HEK293 (cell line): ENCODE results near the gene PIGW.

ENCODE experiments used
- CTCF ChIA-PET: fragments of 350-600 bp; formaldehyde crosslinking; extraction: SDS; loops from one replicate; lab custom pipeline; 2021; ENCODE audit warnings: antibody characterized with exemption; lab: Yijun Ruan, JAX
- POLR2A ChIA-PET: fragments of 300-600 bp; formaldehyde crosslinking; extraction: SDS; loops from one replicate; lab custom pipeline; 2020; ENCODE audit warnings: antibody characterized with exemption, inconsistent platforms; lab: Yijun Ruan, JAX
- H3K27ac ChIP-seq: fragments of 200-500 bp; sonication (Bioruptor generic); 2 replicates; pipeline ENCODE4 v1.5.1; 2014; ENCODE audit warnings: low read depth, low read length, control low read depth, inconsistent platforms; ENCODE audit errors: extremely low read depth
- H3K36me3 ChIP-seq, 2 experiments: fragments of 200-500 bp in 1 of 2; sonication (Bioruptor generic) in 1 of 2; 1 replicate in 1 of 2; 2 replicates in 1 of 2; pipeline ENCODE4 v1.5.1; 2014 to 2017; ENCODE audit warnings: inconsistent platforms in 2 of 2, low read length in 2 of 2; ENCODE audit not compliant: control insufficient read depth in 2 of 2, insufficient read depth in 1 of 2
- H3K4me1 ChIP-seq: fragments of 200-500 bp; sonication (Bioruptor generic); 2 replicates; pipeline ENCODE4 v1.5.1; 2014; ENCODE audit warnings: mild to moderate bottlenecking, low read length, inconsistent platforms; ENCODE audit not compliant: control insufficient read depth, insufficient read depth
- H3K4me3 ChIP-seq: 2 replicates; pipeline ENCODE4 v1.5.1; 2011; ENCODE audit warnings: low read depth, mild to moderate bottlenecking, control low read depth, low read length, moderate library complexity
- H3K9me3 ChIP-seq: fragments of 200-500 bp; sonication (Bioruptor generic); 2 replicates; pipeline ENCODE4 v1.5.1; 2014; ENCODE audit warnings: low read depth, low read length, inconsistent platforms; ENCODE audit not compliant: control insufficient read depth, insufficient read depth
- GLI4 ChIP-seq: fragments of 450-650 bp; formaldehyde crosslinking; IDR thresholded peaks from 2 replicates; pipeline ENCODE4 v1.5.1; 2016; ENCODE audit warnings: missing biosample characterization, missing genetic modification characterization
- GLIS2 ChIP-seq: fragments of 450-650 bp; formaldehyde crosslinking; IDR thresholded peaks from 2 replicates; pipeline ENCODE4 v1.5.1; 2016; ENCODE audit warnings: missing biosample characterization, missing genetic modification characterization
- REPIN1 ChIP-seq: fragments of 450-650 bp; formaldehyde crosslinking; IDR thresholded peaks from 2 replicates; pipeline ENCODE4 v1.5.1; 2017; ENCODE audit warnings: missing biosample characterization, missing genetic modification characterization, low read depth
- SCRT1 ChIP-seq: fragments of 450-650 bp; formaldehyde crosslinking; IDR thresholded peaks from 2 replicates; pipeline ENCODE4 v1.5.1; 2016; ENCODE audit warnings: missing biosample characterization, missing genetic modification characterization, borderline replicate concordance
- TRIM28 ChIP-seq: IDR thresholded peaks from 2 replicates; pipeline ENCODE4 v1.6.1; 2011; ENCODE audit warnings: low read length, control low read depth, borderline replicate concordance
- ZBTB21 ChIP-seq: fragments of 450-650 bp; formaldehyde crosslinking; IDR thresholded peaks from 2 replicates; pipeline ENCODE4 v1.5.1; 2017; ENCODE audit warnings: missing biosample characterization, missing genetic modification characterization
- ZBTB7A ChIP-seq: fragments of 450-650 bp; formaldehyde crosslinking; IDR thresholded peaks from 2 replicates; pipeline ENCODE4 v1.5.1; 2016; ENCODE audit warnings: low read depth, missing biosample characterization, missing genetic modification characterization
- ZFHX2 ChIP-seq: fragments of 450-650 bp; formaldehyde crosslinking; conservative IDR thresholded peaks from 2 replicates; pipeline ENCODE4 v1.5.1; 2016; ENCODE audit warnings: missing biosample characterization, missing genetic modification characterization
- ZNF112 ChIP-seq: fragments of 450-650 bp; formaldehyde crosslinking; IDR thresholded peaks from 2 replicates; pipeline ENCODE4 v1.5.0; 2017; ENCODE audit warnings: missing biosample characterization, missing genetic modification characterization
- ZNF146 ChIP-seq: fragments of 450-650 bp; formaldehyde crosslinking; IDR thresholded peaks from 2 replicates; pipeline ENCODE4 v1.5.1; 2016; ENCODE audit warnings: missing biosample characterization, missing genetic modification characterization
- ZNF16 ChIP-seq: fragments of 450-650 bp; formaldehyde crosslinking; IDR thresholded peaks from 2 replicates; pipeline ENCODE4 v1.5.1; 2016; ENCODE audit warnings: low read depth, missing biosample characterization, missing genetic modification characterization
- ZNF175 ChIP-seq: fragments of 450-650 bp; formaldehyde crosslinking; IDR thresholded peaks from 2 replicates; pipeline ENCODE4 v1.5.1; 2016; ENCODE audit warnings: missing biosample characterization, missing genetic modification characterization
- ZNF184 ChIP-seq: fragments of 450-650 bp; IDR thresholded peaks from 2 replicates; pipeline ENCODE4 v1.5.1; 2018; ENCODE audit warnings: missing biosample characterization, mild to moderate bottlenecking, missing genetic modification characterization
- ZNF24 ChIP-seq: fragments of 450-650 bp; formaldehyde crosslinking; IDR thresholded peaks from 2 replicates; pipeline ENCODE4 v1.5.1; 2016; ENCODE audit warnings: missing biosample characterization, missing genetic modification characterization
- ZNF391 ChIP-seq: fragments of 450-650 bp; formaldehyde crosslinking; IDR thresholded peaks from 2 replicates; pipeline ENCODE4 v1.5.1; 2016; ENCODE audit warnings: low read depth, missing biosample characterization, missing genetic modification characterization, borderline replicate concordance
- ZNF416 ChIP-seq: fragments of 450-650 bp; formaldehyde crosslinking; IDR thresholded peaks from 2 replicates; pipeline ENCODE4 v1.5.1; 2016; ENCODE audit warnings: missing biosample characterization, missing genetic modification characterization
- ZNF423 ChIP-seq: fragments of 450-650 bp; formaldehyde crosslinking; IDR thresholded peaks from 2 replicates; pipeline ENCODE4 v1.5.1; 2016; ENCODE audit warnings: missing biosample characterization, missing genetic modification characterization
- ZNF529 ChIP-seq: fragments of 450-650 bp; formaldehyde crosslinking; IDR thresholded peaks from 2 replicates; pipeline ENCODE4 v1.5.1; 2017; ENCODE audit warnings: missing genetic modification characterization, missing biosample characterization; ENCODE audit not compliant: insufficient replicate concordance
- ZNF558 ChIP-seq: fragments of 450-650 bp; formaldehyde crosslinking; IDR thresholded peaks from 2 replicates; pipeline ENCODE4 v1.5.1; 2016; ENCODE audit warnings: missing biosample characterization, missing genetic modification characterization
- ZNF624 ChIP-seq: fragments of 450-650 bp; formaldehyde crosslinking; IDR thresholded peaks from 2 replicates; pipeline ENCODE4 v1.5.1; 2017; ENCODE audit warnings: missing biosample characterization, missing genetic modification characterization
- TF ChIP-seq, protein P1 (sequence below): fragments of 450-650 bp; formaldehyde crosslinking; conservative IDR thresholded peaks from 2 replicates; pipeline ENCODE4 v1.5.1; 2016; ENCODE audit warnings: low read depth, missing biosample characterization, missing genetic modification characterization
- TF ChIP-seq, protein P2 (sequence below): fragments of 450-650 bp; formaldehyde crosslinking; IDR thresholded peaks from 2 replicates; pipeline ENCODE4 v1.5.1; 2016; ENCODE audit warnings: missing biosample characterization, missing genetic modification characterization
- TF ChIP-seq, protein P3 (sequence below): fragments of 450-650 bp; IDR thresholded peaks from 2 replicates; pipeline ENCODE4 v1.5.1; 2018; ENCODE audit warnings: missing biosample characterization, mild to moderate bottlenecking, missing genetic modification characterization
- TF ChIP-seq, protein P4 (sequence below): fragments of 450-650 bp; formaldehyde crosslinking; IDR thresholded peaks from 2 replicates; pipeline ENCODE4 v1.5.1; 2017; ENCODE audit warnings: missing biosample characterization, missing genetic modification characterization
- TF ChIP-seq, protein P5 (sequence below): fragments of 450-650 bp; formaldehyde crosslinking; IDR thresholded peaks from 2 replicates; pipeline ENCODE4 v1.5.1; 2017; ENCODE audit warnings: missing biosample characterization, missing genetic modification characterization

PIGW gene

DNA sequence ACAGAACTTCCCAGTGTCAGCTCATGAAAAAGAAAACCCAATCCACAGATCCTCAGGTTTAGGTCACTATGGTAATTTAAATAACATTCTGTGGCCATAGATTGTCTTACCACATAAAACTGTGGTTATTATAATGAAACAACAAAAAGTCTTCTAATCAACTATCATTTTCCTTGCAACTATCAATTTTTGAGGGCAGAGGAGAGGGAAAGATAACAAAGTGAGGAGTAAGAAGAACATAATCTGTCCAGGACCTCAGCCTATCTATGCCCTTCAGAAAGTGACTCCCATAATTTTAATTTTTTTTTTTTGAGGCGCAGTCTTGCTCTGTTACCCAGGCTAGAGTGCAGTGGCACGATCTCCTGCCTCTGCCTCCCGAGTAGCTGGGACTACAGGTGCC lies 5.9 kb downstream of the PIGW start:
- CTCF ChIA-PET: no interaction called here

DNA sequence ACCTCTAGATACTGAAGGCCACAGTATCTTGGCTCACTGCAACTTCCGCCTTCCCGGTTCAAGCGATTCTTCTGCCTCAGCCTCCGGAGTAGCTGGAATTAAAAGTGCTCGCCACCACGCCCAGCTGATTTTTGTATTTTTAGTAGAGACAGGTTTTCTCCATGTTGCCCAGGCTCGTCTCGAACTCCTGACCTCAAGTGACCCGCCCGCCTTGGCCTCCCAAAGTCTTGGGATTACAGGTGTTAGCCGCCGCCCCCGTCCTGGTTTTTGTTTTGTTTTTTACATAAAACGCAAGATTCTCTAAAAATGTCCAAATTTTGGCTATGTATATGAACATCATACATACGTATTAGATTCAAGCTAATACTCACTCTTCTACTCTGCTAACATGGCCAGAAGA lies 8.0 kb downstream of the PIGW start:
- peaks cover 12 to 24% of the 10 kb centered on the region in 2 experiments for H3K36me3 ChIP-seq
- POLR2A ChIA-PET: interaction anchor here (0.9 kb wide), 1 partner anchor 9 kb away, joined by 4 read pairs; no protein-coding TSS in a partner anchor
- H3K27ac ChIP-seq: no peak overlapping the region
- peaks cover 7% of the 10 kb centered on the region for H3K4me1 ChIP-seq
- no peak overlapping the region for H3K4me3 ChIP-seq
- CTCF ChIA-PET: interaction anchor here (2.9 kb wide), 1 partner anchor 9 kb away, joined by 15 read pairs; the partner anchor contains the start of genes MYO19 and PIGW
- TF ChIP-seq ZBTB7A (tag by site-specific recombination) (no peak), REPIN1 (tag by site-specific recombination) (no peak), ZFHX2 (tag by site-specific recombination) (no peak), GLI4 (tag by site-specific recombination) (no peak), ZNF558 (tag by site-specific recombination) (no peak), ZNF529 (tag by site-specific recombination) (no peak), ZNF184 (no peak), ZBTB21 (tag by site-specific recombination) (no peak), ZNF175 (tag by site-specific recombination) (no peak), SCRT1 (no peak), ZNF423 (tag by site-specific recombination) (no peak), ZNF24 (no peak), ZNF416 (tag by site-specific recombination) (no peak), ZNF16 (tag by site-specific recombination) (no peak), ZNF146 (tag by site-specific recombination) (no peak)
- TF ChIP-seq, protein P1, sequence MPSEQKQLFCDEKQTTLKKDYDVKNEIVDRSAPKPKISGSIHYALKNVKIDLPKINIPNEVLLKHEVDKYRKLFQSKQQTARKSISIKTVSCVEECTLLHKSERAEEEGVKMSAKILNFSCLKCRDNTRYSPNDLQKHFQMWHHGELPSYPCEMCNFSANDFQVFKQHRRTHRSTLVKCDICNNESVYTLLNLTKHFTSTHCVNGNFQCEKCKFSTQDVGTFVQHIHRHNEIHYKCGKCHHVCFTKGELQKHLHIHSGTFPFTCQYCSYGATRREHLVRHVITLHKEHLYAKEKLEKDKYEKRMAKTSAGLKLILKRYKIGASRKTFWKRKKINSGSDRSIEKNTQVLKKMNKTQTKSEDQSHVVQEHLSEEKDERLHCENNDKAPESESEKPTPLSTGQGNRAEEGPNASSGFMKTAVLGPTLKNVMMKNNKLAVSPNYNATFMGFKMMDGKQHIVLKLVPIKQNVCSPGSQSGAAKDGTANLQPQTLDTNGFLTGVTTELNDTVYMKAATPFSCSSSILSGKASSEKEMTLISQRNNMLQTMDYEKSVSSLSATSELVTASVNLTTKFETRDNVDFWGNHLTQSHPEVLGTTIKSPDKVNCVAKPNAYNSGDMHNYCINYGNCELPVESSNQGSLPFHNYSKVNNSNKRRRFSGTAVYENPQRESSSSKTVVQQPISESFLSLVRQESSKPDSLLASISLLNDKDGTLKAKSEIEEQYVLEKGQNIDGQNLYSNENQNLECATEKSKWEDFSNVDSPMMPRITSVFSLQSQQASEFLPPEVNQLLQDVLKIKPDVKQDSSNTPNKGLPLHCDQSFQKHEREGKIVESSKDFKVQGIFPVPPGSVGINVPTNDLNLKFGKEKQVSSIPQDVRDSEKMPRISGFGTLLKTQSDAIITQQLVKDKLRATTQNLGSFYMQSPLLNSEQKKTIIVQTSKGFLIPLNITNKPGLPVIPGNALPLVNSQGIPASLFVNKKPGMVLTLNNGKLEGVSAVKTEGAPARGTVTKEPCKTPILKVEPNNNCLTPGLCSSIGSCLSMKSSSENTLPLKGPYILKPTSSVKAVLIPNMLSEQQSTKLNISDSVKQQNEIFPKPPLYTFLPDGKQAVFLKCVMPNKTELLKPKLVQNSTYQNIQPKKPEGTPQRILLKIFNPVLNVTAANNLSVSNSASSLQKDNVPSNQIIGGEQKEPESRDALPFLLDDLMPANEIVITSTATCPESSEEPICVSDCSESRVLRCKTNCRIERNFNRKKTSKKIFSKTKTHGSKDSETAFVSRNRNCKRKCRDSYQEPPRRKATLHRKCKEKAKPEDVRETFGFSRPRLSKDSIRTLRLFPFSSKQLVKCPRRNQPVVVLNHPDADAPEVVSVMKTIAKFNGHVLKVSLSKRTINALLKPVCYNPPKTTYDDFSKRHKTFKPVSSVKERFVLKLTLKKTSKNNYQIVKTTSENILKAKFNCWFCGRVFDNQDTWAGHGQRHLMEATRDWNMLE (tag by site-specific recombination): no peak
- TF ChIP-seq, protein P2, sequence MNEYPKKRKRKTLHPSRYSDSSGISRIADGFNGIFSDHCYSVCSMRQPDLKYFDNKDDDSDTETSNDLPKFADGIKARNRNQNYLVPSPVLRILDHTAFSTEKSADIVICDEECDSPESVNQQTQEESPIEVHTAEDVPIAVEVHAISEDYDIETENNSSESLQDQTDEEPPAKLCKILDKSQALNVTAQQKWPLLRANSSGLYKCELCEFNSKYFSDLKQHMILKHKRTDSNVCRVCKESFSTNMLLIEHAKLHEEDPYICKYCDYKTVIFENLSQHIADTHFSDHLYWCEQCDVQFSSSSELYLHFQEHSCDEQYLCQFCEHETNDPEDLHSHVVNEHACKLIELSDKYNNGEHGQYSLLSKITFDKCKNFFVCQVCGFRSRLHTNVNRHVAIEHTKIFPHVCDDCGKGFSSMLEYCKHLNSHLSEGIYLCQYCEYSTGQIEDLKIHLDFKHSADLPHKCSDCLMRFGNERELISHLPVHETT: no peak
- TF ChIP-seq, protein P3, sequence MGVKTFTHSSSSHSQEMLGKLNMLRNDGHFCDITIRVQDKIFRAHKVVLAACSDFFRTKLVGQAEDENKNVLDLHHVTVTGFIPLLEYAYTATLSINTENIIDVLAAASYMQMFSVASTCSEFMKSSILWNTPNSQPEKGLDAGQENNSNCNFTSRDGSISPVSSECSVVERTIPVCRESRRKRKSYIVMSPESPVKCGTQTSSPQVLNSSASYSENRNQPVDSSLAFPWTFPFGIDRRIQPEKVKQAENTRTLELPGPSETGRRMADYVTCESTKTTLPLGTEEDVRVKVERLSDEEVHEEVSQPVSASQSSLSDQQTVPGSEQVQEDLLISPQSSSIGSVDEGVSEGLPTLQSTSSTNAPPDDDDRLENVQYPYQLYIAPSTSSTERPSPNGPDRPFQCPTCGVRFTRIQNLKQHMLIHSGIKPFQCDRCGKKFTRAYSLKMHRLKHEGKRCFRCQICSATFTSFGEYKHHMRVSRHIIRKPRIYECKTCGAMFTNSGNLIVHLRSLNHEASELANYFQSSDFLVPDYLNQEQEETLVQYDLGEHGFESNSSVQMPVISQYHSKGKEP (tag by site-specific recombination): no peak
- H3K9me3 ChIP-seq: no peaks in the 10 kb centered on the region

More for the DNA sequence above, 5.9 kb downstream of the PIGW start:
- Histone ChIP-seq H3K9me3 (no peaks in the 10 kb centered on the region), H3K4me3 (no peak overlapping the region), H3K27ac (no peak overlapping the region), H3K36me3 (peaks cover 20 to 27% of the 10 kb centered on the region in 2 experiments), H3K4me1 (no peaks in the 10 kb centered on the region)
- TF ChIP-seq, protein P4, sequence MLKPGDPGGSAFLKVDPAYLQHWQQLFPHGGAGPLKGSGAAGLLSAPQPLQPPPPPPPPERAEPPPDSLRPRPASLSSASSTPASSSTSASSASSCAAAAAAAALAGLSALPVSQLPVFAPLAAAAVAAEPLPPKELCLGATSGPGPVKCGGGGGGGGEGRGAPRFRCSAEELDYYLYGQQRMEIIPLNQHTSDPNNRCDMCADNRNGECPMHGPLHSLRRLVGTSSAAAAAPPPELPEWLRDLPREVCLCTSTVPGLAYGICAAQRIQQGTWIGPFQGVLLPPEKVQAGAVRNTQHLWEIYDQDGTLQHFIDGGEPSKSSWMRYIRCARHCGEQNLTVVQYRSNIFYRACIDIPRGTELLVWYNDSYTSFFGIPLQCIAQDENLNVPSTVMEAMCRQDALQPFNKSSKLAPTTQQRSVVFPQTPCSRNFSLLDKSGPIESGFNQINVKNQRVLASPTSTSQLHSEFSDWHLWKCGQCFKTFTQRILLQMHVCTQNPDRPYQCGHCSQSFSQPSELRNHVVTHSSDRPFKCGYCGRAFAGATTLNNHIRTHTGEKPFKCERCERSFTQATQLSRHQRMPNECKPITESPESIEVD (tag by site-specific recombination): no peak
- no peak for TF ChIP-seq GLIS2 (tag by site-specific recombination)
- TF ChIP-seq ZNF184: no peak
- TF ChIP-seq, protein P5, sequence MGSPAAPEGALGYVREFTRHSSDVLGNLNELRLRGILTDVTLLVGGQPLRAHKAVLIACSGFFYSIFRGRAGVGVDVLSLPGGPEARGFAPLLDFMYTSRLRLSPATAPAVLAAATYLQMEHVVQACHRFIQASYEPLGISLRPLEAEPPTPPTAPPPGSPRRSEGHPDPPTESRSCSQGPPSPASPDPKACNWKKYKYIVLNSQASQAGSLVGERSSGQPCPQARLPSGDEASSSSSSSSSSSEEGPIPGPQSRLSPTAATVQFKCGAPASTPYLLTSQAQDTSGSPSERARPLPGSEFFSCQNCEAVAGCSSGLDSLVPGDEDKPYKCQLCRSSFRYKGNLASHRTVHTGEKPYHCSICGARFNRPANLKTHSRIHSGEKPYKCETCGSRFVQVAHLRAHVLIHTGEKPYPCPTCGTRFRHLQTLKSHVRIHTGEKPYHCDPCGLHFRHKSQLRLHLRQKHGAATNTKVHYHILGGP (tag by site-specific recombination): no peak
- TF ChIP-seq ZNF112 (tag by site-specific recombination): no peak
- TF ChIP-seq ZNF624: no peak
- no peak for TF ChIP-seq TRIM28
- no peak for TF ChIP-seq ZNF391
- POLR2A ChIA-PET: interaction anchor here (0.7 kb wide), 1 partner anchor 93 kb away, joined by 4 read pairs; no protein-coding TSS in a partner anchor
